Activated naive CD8-positive, alpha-beta T cell treated with anti-CD3 and anti-CD28 coated beads, Interleukin-2, amount 50 U/mL, for 24 hours (primary cell): ENCODE data around the gene GPR132.
"Not testable (repeated sequence)": the region's sequence is repeated elsewhere in the genome, so short reads cannot be mapped to it uniquely, and the experiment has no call there.

Experiments
- ATAC-seq: fragments of 150-1000 bp; cut with Tn5 transposase; one replicate; pipeline ENCODE4 v1.10.0; 2021
- DNase-seq: peaks from one replicate; pipeline ENCODE4 v3.0.0; 2021
- H3K27ac Mint-ChIP-seq: one replicate; pipeline ENCODE4 v1.8.0; 2021; ENCODE audit warnings: mild to moderate bottlenecking, mixed read lengths
- H3K27me3 Mint-ChIP-seq: one replicate; pipeline ENCODE4 v1.8.0; 2021; ENCODE audit warnings: mixed read lengths
- H3K36me3 Mint-ChIP-seq: one replicate; pipeline ENCODE4 v1.8.0; 2021; ENCODE audit warnings: low read depth, mixed read lengths
- H3K4me1 Mint-ChIP-seq: one replicate; pipeline ENCODE4 v1.8.0; 2021; ENCODE audit warnings: mixed read lengths
- H3K4me3 Mint-ChIP-seq: one replicate; pipeline ENCODE4 v1.8.0; 2021; ENCODE audit warnings: mild to moderate bottlenecking, moderate library complexity, mixed read lengths
- H3K9me3 Mint-ChIP-seq: one replicate; pipeline ENCODE4 v1.8.0; 2021; ENCODE audit warnings: mixed read lengths

The GPR132 gene

DNA sequence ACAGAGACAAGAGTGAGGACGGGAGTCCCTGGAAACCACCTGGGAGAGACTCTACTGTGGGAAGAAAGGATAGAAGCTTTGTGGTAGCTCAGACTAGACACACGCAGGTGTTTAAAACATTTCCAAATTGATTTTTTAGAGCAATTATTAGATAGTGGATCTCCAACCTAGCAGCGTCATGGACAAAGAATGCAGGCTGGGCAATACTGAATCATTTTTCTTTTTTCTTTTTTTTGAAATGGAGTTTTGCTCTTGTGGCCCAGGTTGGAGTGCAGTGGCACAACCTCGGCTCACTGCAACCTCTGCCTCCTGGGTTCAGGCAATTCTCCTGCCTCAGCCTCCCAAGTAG is 13.1 kb downstream of the GPR132 start:
- peaks cover 37% of the 10 kb centered on the region for H3K36me3 Mint-ChIP-seq
- no peaks in the 10 kb centered on the region for H3K9me3 Mint-ChIP-seq
- no peak overlapping the region for H3K4me3 Mint-ChIP-seq
- H3K27me3 Mint-ChIP-seq, result no peaks in the 10 kb centered on the region
- peaks cover 4% of the 10 kb centered on the region for H3K4me1 Mint-ChIP-seq
- DNase-seq (no peak), ATAC-seq (no peak)
- no peak overlapping the region for H3K27ac Mint-ChIP-seq

DNA sequence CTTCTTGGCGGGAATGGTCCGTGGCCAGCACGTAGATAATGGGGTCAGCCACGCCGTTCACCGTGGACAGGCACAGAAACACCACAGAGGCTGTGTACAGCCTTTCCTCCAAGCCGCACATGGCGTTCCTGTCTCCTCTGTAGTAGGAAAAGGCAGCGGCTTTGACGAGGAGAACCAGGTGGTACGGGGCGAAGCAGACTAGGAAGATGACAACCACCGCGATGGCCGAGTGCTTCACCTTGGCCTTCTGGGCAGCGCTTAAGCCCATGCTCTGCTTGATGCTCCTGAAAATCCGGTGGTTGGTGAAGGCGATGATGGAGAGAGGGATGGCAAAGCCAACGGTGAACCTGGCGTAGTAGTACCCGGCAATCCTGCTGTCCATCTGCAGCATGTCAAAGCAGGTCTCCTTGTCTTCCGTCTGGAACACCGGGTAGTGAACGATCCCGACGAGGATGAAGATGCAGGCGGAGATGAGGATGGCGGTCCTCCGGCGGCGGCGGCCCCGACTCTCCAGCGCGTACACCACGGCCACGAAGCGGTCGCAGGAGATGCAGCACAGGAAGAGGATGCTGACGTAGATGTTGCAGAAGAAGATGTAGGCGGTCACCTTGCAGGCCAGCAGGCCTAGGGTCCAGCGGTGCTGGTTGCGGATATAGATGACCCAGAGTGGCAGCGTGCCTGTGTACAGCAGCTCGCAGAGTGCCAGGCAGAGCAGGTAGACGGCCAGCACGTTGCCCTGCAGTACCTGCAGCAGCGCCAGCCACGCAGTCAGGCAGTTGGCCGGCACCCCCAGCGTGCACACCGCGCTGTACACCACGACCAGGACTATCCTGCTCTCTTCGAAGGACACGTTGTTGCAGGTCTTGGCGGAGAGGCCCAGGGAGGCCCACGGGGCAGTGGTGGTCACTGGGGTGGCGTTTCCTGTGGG is 13.8 kb downstream of the GPR132 start:
- Mint-ChIP-seq H3K27ac (no peak overlapping the region), H3K36me3 (peaks cover 33% of the 10 kb centered on the region), H3K4me3 (no peak overlapping the region)

DNA sequence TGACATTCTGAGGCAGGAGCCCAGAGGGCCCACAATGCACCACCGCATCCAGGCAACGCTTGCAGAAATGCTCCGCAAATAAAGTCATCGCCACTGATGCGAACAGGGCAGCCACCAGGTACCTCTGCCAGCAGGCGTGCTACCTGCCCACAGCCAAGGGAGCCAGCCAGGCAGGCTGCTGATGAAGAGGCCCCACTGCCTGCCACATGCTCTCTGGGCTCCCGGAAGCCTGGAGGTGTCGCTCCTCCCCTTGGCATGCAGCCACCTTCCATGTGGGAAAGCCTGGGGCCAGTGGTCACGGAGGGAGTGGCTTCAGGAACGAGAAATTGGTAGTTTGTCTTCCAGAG is 14.7 kb downstream of the GPR132 start:
- DNase-seq, result no peak
- no peaks in the 10 kb centered on the region for H3K9me3 Mint-ChIP-seq
- no peaks in the 10 kb centered on the region for H3K27me3 Mint-ChIP-seq
- H3K4me1 Mint-ChIP-seq, result peaks cover 6% of the 10 kb centered on the region
- H3K4me3 Mint-ChIP-seq, result no peak overlapping the region
- peaks cover 33% of the 10 kb centered on the region for H3K36me3 Mint-ChIP-seq
- no peak for ATAC-seq
- H3K27ac Mint-ChIP-seq, result no peak overlapping the region

More for the DNA sequence above, 13.8 kb downstream of the GPR132 start:
- ATAC-seq (no peak), DNase-seq (no peak)
- Mint-ChIP-seq H3K9me3 (no peaks in the 10 kb centered on the region), H3K27me3 (no peaks in the 10 kb centered on the region), H3K4me1 (peaks cover 2% of the 10 kb centered on the region)

DNA sequence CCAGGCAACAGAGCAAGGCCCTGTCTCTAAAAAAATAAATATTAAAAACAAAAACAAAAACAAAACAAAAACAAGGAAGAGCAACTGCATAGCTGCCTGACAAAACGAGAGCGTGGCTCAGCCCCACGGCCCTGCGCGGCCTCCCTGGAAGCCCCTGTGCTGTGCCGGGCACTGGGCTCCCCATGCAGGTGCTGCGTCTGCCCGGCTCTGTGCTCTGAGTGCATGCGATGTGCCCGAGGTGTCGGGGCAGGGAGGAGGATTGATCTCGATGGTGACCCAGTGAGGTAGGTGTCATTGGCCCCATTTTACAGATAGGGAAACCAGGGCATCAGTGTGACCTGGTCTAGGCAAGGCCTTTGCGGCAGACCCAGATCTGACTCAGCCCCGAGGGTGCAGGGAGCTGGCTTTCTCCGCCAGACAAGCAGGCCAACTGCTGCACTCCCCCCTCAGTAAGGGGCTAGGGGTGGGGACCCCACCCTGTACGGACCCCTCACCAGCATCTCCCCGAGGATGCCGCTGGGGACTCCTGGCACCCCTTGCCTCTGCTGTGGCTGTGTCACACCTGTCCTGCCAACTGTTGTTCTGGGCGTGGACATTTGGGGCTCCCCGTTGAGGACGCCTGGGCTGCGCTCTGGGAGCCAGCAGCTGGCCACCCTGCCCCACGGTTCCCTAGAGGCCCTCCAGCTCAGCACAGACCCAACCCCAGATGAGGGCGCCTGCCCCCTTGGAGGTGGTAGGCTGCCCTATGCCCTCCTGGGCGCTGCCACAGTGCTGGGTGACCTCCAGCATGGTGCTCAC is 15.3 kb downstream of the GPR132 start:
- no peak for ATAC-seq
- H3K27ac Mint-ChIP-seq, result no peak overlapping the region
- no peaks in the 10 kb centered on the region for H3K9me3 Mint-ChIP-seq
- peaks cover 29% of the 10 kb centered on the region for H3K36me3 Mint-ChIP-seq
- H3K4me1 Mint-ChIP-seq, result peaks cover 8% of the 10 kb centered on the region
- H3K4me3 Mint-ChIP-seq, result no peak overlapping the region
- H3K27me3 Mint-ChIP-seq, result peaks cover under 1% of the 10 kb centered on the region
- no peak for DNase-seq

DNA sequence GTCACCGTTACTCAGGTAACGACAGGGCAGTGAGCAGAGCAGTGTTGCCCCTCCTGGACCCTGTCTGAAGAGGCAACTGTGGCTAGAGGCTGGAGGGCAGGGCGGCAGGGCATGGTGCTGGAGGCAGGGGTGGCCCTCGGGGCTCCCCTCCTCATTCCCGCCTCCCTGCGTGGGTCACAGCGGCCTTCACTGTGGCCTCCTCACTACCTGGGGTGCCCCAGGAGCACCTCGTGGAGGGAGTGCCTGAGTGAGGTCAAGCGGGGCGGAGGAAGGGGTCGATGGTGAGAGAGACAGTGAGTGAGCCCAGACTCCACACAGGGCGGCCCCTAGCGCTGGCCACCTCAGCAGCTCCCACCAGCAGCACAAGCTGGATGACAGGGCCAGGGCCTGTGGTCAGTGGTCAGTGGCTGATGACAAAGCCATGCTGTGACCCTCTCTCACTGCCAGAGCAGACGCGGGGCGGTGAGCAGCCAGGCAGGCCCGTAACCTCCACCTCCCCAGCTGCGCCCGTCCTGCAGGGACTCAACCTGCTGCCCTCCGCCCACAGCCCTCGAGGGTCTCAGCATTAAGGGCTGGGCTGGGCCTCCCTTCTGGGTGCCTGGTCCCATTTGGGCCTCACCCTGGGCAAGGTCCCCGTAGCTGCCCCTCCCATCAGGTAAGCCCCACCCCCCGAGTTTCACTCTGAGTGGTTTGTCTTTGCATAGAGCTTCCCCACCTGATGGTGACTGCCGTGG is 17.8 kb downstream of the GPR132 start:
- H3K27me3 Mint-ChIP-seq, result peaks cover 10% of the 10 kb centered on the region
- H3K4me1 Mint-ChIP-seq, result peaks cover 12% of the 10 kb centered on the region
- peaks cover 20% of the 10 kb centered on the region for H3K36me3 Mint-ChIP-seq
- no peak overlapping the region for H3K4me3 Mint-ChIP-seq
- no peak overlapping the region for H3K27ac Mint-ChIP-seq
- DNase-seq (no peak), ATAC-seq (no peak)
- H3K9me3 Mint-ChIP-seq, result no peaks in the 10 kb centered on the region

DNA sequence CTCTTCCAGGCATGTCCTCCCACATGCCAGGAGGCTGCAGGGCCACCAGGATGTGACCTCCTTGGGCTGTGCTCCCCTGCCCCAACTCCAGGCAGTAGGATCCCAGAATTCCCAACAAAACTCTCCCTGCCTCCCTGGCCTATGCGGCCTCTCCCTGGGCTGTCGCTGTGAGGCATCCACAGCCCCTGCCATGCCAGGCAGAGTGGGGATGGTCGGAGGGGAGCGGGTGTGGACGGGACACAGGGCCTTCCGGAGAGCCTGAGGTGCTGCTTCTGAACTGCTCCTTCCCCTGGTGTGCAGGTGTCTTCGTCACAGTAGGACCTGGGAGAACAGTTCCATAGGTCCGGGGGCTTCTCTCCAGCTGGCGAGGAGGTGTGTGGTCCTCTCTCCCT is 18.3 kb downstream of the GPR132 start:
- Mint-ChIP-seq H3K27ac (no peak overlapping the region), H3K9me3 (no peaks in the 10 kb centered on the region), H3K4me3 (no peak overlapping the region), H3K36me3 (peaks cover 17% of the 10 kb centered on the region), H3K27me3 (peaks cover 10% of the 10 kb centered on the region), H3K4me1 (peaks cover 12% of the 10 kb centered on the region)
- DNase-seq (no peak), ATAC-seq (no peak)

DNA sequence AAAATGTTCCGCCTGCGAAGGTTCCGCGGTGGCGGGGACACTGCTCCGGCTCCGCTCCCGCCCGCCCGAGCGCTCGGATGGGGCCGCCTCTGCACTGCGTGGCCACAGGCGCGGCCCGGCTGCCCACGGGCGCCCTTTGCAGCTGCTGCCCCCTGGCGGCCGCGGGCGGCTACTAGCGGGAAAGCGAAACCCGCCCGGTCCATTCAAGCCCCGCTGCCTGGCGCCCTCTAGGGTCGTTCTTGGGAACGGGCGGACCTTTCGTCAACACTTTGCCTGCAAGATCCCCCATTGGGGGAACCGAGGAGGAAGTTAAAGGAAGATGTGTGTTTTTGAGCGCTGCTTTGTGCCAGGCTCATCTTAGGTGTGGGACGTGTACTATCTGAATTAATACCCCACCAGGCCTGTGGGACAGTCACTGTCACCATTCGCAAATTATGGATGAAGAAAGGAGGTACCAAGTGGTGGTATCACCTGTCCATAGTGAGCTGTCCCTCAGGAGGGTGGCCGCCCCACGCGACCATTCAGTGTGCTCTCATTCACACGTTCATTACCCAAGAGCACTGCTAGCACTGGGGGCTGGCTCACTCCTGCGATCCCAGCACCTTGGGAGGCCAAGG is 19.4 kb downstream of the GPR132 start:
- Mint-ChIP-seq H3K27me3 (peaks cover 10% of the 10 kb centered on the region), H3K9me3 (no peaks in the 10 kb centered on the region), H3K36me3 (peaks cover 8% of the 10 kb centered on the region), H3K4me3 (no peak overlapping the region), H3K4me1 (peaks cover 12% of the 10 kb centered on the region), H3K27ac (no peak overlapping the region)
- DNase-seq, result peak; percentile 97
- peak; percentile 87 for ATAC-seq

DNA sequence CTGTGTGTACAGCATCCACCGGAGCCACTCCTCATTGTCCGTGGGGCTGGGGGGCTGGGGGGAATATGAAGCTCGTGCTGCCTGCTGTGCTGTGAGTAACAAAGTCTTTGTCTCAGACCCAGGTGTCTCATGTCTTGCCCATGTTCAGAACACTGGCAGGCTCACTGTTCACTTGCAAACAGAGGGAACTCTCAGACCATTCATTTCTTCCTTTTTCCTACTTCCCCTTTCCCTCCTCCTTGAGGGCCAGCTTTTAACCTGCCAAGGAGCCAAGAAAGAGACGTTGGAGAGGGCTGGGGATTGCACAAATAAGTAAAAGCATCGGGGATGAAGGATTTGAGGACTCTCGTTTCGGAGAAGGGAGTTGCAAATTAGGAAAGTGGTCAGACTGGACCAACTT is 21.6 kb downstream of the GPR132 start:
- H3K4me1 Mint-ChIP-seq, result peaks cover 12% of the 10 kb centered on the region
- DNase-seq (no peak), ATAC-seq (no peak)
- H3K27me3 Mint-ChIP-seq, result peaks cover 10% of the 10 kb centered on the region
- H3K36me3 Mint-ChIP-seq, result no peaks in the 10 kb centered on the region
- no peak overlapping the region for H3K4me3 Mint-ChIP-seq
- H3K27ac Mint-ChIP-seq, result no peak overlapping the region
- H3K9me3 Mint-ChIP-seq, result no peaks in the 10 kb centered on the region

DNA sequence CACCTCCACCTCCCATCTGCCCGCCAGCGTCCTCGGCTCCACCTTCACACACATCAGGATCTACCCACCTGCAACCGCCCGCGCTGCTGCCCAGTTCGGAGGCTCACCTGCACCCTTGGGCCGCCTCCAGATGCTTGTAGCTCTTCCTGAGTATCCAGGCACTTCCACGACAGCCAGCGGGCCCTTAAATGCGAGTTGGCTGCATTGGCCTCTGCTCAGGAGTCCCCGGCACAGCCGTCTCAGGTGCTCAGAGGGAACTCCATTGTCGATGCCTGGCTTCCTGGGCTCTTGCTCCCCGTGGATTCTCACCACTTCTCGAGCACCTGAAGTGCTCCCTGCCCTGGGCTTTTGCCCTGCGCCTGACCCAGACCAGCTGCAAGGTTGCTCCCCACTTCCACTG is 22.4 kb downstream of the GPR132 start:
- no peaks in the 10 kb centered on the region for H3K9me3 Mint-ChIP-seq
- H3K36me3 Mint-ChIP-seq, result no peaks in the 10 kb centered on the region
- H3K4me1 Mint-ChIP-seq, result peaks cover 12% of the 10 kb centered on the region
- DNase-seq (no peak), ATAC-seq (no peak)
- H3K4me3 Mint-ChIP-seq, result no peak overlapping the region
- no peak overlapping the region for H3K27ac Mint-ChIP-seq
- peaks cover 10% of the 10 kb centered on the region for H3K27me3 Mint-ChIP-seq

DNA sequence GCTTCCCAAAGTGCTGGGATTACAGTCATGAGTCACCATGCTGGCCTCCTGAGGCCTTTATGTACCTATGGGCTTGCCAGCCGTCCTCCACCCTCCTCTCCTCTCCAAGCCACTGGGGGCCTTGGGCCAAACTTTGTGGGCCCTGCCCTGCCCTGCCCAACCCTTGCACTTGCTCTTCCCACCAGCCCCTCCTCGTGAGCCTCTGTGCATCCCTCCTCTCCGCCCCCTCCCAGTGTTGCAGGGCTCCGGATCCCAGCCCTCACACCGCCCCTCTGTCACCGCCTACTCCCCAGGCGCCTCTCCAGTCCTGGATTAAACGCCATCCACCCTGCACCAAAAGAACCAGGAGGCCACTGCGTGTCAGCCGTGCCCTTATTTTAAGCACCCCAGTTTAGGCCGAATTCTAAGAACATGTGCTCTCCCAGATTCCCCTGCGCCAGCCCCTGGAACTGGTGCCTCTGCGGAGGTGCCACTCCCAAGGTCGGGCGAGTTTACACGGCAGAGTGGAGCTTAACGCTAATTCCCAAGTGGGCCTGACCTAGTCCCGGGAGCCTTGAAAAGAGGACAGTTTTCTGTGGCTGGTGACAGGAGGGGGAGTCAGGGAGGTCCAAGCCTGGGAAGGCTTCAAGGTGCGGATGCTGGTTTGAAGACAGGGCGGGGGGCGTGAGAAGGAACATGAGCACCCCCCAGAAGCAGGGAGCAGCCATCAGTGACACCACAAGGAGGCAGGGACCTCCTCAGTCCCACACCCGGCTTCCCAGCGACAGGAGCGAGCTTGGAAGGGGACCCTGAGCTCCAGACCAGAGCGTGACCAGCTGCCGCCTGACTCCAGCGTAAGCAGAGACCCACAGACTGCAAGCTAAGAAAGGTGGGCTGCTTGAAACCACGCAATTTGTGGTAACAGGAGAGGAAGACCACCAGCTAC is 23.1 kb downstream of the GPR132 start:
- Mint-ChIP-seq H3K27ac (no peak overlapping the region), H3K36me3 (no peaks in the 10 kb centered on the region), H3K9me3 (no peaks in the 10 kb centered on the region), H3K4me1 (peaks cover 12% of the 10 kb centered on the region), H3K27me3 (peaks cover 10% of the 10 kb centered on the region), H3K4me3 (no peak overlapping the region)
- ATAC-seq, result no peak
- no peak for DNase-seq

DNA sequence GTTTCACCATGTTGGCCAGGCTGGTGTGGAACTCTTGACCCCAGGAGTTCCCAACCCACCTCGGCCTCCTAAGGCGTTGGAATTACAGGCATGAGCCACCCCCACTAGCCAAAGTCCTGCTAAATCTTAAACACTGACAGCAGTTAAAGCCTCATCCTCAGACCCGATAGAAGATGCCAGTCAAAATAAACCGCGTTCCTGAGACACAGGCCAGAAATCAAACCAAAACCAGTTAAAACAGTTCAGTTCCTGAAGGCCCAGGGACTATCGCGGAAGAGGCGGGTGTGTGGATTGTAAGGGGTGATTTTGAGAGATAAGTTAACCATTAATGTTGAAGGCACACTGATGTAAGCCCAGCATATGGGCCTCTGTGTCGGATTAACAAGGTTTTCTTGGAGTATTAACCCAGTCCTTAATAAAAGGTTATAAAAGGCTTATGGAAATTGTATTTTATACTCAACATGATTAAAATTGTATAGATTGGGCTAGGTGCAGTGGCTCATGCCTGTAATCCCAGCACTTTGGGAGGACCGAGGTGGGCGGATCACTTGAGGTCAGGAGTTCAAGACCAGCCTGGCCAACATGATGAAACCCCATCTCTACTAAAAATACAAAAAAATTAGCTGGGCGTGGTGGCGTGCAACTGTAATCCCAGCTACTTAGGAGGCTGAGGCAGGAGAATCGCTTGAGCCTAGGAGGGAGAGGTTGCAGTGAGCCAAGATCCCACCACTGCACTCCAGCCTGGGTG is 25.6 kb downstream of the GPR132 start:
- ATAC-seq (no peak), DNase-seq (no peak)
- no peak overlapping the region for H3K27ac Mint-ChIP-seq
- no peak overlapping the region for H3K4me3 Mint-ChIP-seq
- no peaks in the 10 kb centered on the region for H3K36me3 Mint-ChIP-seq
- H3K27me3 Mint-ChIP-seq, result peaks cover 6% of the 10 kb centered on the region
- no peaks in the 10 kb centered on the region for H3K9me3 Mint-ChIP-seq
- peaks cover 2% of the 10 kb centered on the region for H3K4me1 Mint-ChIP-seq

DNA sequence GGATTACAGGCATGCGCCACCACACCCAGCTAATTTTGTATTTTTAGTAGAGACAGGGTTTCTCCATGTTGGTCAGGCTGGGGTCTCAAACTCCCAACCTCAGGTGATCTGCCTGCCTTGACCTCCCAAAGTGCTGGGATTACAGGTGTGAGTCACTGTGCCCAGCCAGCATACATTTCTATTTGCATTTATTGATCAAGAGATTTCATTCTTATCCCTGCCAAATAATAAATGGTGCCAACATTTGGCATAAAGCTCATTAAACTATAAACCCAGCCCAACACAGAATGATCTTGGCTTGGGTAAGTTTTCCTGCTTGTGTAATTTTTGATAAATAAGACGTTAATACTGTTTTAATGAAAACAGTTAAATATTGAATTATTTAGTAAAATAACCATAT is 29.6 kb downstream of the GPR132 start:
- H3K4me3 Mint-ChIP-seq, H3K9me3 Mint-ChIP-seq, H3K27ac Mint-ChIP-seq, H3K27me3 Mint-ChIP-seq, DNase-seq, H3K36me3 Mint-ChIP-seq, ATAC-seq: not testable (repeated sequence)
- peaks cover 17% of the 10 kb centered on the region for H3K4me1 Mint-ChIP-seq
